ENCODE data around the gene ATRX.

DNA sequence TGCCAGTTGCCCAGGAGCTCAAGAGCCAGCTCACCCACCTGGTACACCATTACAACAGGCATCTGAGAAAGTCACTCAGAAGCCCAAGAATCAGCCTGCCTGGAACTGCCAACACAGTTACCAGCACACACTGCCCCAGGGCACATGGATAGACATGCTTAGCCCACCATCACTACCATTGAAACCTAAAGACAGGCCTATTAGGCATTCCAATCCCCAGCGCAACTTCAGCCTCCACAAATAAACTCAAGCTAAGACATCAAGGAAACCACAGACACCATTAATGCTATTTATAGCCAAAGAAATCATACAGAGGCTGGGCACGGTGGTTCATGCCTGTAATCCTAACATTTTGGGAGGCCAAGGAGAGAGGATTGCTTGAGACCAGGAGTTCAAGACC, 42.3 kb downstream of the ATRX start:
- no peak for TF ChIP-seq EZH2 (IDR thresholded peaks at IDR 0.05; ENCODE audit: borderline replicate concordance, low read length)
- TF ChIP-seq, protein P1, sequence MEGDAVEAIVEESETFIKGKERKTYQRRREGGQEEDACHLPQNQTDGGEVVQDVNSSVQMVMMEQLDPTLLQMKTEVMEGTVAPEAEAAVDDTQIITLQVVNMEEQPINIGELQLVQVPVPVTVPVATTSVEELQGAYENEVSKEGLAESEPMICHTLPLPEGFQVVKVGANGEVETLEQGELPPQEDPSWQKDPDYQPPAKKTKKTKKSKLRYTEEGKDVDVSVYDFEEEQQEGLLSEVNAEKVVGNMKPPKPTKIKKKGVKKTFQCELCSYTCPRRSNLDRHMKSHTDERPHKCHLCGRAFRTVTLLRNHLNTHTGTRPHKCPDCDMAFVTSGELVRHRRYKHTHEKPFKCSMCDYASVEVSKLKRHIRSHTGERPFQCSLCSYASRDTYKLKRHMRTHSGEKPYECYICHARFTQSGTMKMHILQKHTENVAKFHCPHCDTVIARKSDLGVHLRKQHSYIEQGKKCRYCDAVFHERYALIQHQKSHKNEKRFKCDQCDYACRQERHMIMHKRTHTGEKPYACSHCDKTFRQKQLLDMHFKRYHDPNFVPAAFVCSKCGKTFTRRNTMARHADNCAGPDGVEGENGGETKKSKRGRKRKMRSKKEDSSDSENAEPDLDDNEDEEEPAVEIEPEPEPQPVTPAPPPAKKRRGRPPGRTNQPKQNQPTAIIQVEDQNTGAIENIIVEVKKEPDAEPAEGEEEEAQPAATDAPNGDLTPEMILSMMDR (IDR thresholded peaks at IDR 0.05; ENCODE audit: low read length) = no peak

Measured in OCI-LY1 (cell line).